ENCODE results near the gene PRR20G. TPM values are rescaled to one million over a fixed set of nuclear protein-coding genes. Genes with fewer than 3 reads are reported as not detected.

The PRR20G gene
- total and polyA plus RNA-seq, 10 of the 15 experiments (the other 5 are each of a cell fraction or from before 2014, with no cell fraction given) = not detected

GRCh38 chr3:127237835-127238234, 50.0 kb downstream of the PRR20G start (continued):
- TF ChIP-seq DPF2 (IDR thresholded peaks at IDR 0.05) (no peak), MTA2 (IDR thresholded peaks at IDR 0.05; ENCODE audit: low read depth) (no peak)
- TF ChIP-seq, protein P1, sequence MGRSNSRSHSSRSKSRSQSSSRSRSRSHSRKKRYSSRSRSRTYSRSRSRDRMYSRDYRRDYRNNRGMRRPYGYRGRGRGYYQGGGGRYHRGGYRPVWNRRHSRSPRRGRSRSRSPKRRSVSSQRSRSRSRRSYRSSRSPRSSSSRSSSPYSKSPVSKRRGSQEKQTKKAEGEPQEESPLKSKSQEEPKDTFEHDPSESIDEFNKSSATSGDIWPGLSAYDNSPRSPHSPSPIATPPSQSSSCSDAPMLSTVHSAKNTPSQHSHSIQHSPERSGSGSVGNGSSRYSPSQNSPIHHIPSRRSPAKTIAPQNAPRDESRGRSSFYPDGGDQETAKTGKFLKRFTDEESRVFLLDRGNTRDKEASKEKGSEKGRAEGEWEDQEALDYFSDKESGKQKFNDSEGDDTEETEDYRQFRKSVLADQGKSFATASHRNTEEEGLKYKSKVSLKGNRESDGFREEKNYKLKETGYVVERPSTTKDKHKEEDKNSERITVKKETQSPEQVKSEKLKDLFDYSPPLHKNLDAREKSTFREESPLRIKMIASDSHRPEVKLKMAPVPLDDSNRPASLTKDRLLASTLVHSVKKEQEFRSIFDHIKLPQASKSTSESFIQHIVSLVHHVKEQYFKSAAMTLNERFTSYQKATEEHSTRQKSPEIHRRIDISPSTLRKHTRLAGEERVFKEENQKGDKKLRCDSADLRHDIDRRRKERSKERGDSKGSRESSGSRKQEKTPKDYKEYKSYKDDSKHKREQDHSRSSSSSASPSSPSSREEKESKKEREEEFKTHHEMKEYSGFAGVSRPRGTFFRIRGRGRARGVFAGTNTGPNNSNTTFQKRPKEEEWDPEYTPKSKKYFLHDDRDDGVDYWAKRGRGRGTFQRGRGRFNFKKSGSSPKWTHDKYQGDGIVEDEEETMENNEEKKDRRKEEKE (IDR thresholded peaks at IDR 0.05) = no peak
- TF ChIP-seq, protein P2, sequence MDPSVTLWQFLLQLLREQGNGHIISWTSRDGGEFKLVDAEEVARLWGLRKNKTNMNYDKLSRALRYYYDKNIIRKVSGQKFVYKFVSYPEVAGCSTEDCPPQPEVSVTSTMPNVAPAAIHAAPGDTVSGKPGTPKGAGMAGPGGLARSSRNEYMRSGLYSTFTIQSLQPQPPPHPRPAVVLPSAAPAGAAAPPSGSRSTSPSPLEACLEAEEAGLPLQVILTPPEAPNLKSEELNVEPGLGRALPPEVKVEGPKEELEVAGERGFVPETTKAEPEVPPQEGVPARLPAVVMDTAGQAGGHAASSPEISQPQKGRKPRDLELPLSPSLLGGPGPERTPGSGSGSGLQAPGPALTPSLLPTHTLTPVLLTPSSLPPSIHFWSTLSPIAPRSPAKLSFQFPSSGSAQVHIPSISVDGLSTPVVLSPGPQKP (IDR thresholded peaks at IDR 0.05; ENCODE audit: low read depth, low read length) = no peak

- TF ChIP-seq TCF7 (IDR thresholded peaks at IDR 0.05; ENCODE audit: borderline replicate concordance) (no peak), RAD21 (IDR thresholded peaks at IDR 0.05; ENCODE audit: insufficient read depth, low read depth, low read length) (no peak), FOXK2 (IDR thresholded peaks at IDR 0.05) (no peak)
- Histone ChIP-seq H3K9ac (ENCODE audit: control insufficient read depth, insufficient read depth, low read length) (no peak overlapping the region), H3K4me1 (ENCODE audit: control insufficient read depth, insufficient read depth, low read length) (no peaks in the 10 kb centered on the region), H4K20me1 (ENCODE audit: control insufficient read depth, insufficient read depth) (no peaks in the 10 kb centered on the region), H3K4me2 (ENCODE audit: control insufficient read depth, insufficient read depth) (no peak overlapping the region), H3K27ac (ENCODE audit: control insufficient read depth, insufficient read depth) (no peak overlapping the region), H2AFZ (ENCODE audit: control insufficient read depth, low read depth, low read length) (no peak overlapping the region), H3K4me3 (no peak overlapping the region), H3K36me3 (ENCODE audit: control insufficient read depth in 2 of 2, insufficient read depth in 2 of 2, low read length in 1 of 2) (no peaks in the 10 kb centered on the region), H3K27me3 (replicated peaks in 1 of 2; ENCODE audit: control insufficient read depth in 2 of 2, insufficient read depth in 2 of 2, low read length in 1 of 2) (no peaks in the 10 kb centered on the region; a peak in 1 of 4 replicates), H3K79me2 (ENCODE audit: control insufficient read depth, insufficient read depth, low read length) (no peaks in the 10 kb centered on the region), H3K9me3 (replicated peaks; ENCODE audit: control insufficient read depth, insufficient read depth, low read length) (no peaks in the 10 kb centered on the region)
- in situ Hi-C loops (cut with MboI) (no loop called here), intact Hi-C loops (cut with micrococcal nuclease; ENCODE audit: unreplicated experiment) (no loop called here)
- BruUV-seq (replicated peaks) = no TSS peak
- SMC1A ChIA-PET (ENCODE audit: uncharacterized antibody, unreplicated experiment) = no interaction called here
- RAD21 ChIA-PET (ENCODE audit: unreplicated experiment) = no interaction called here
- no peak for ATAC-seq
- no peak for DNase-seq (ENCODE audit: low read depth, low spot score)
- POLR2A ChIA-PET = no interaction called here
- WGBS (ENCODE audit: insufficient coverage, insufficient replicate concordance, low lambda C conversion rate, missing lambda C conversion rate) = 0% methylated on average over 3 of the region's 3 CpGs
- CTCF ChIA-PET = no interaction called here
- FAIRE-seq = no peak
Measured at GRCh38 chr3:127235706-127236105, 52.1 kb downstream of the PRR20G start.
